HG03521 (cell line): ENCODE measurements around the gene EFHD1.
"Not testable (repeated sequence)": the region's sequence is repeated elsewhere in the genome, so short reads cannot be mapped to it uniquely, and the experiment has no call there.

Experiments used
- ATAC-seq: cut with Tn5 transposase; IDR thresholded peaks from one replicate; pipeline ENCODE4 v1.9.1; 2021; ENCODE audit warnings: mild to moderate bottlenecking, moderate library complexity; ENCODE audit not compliant: unreplicated experiment

EFHD1 gene

GRCh38 chr2:232646726-232647125 is 13.3 kb downstream of the EFHD1 start:
- no peak for ATAC-seq

GRCh38 chr2:232647261-232647660 is 13.9 kb downstream of the EFHD1 start:
- ATAC-seq = no peak

GRCh38 chr2:232649033-232649432 is 15.6 kb downstream of the EFHD1 start:
- no peak for ATAC-seq

- ATAC-seq = no peak
Observed at GRCh38 chr2:232652505-232652851, 19.1 kb downstream of the EFHD1 start.

- no peak for ATAC-seq
Observed at GRCh38 chr2:232653441-232653840, 20.0 kb downstream of the EFHD1 start.

GRCh38 chr2:232655392-232655791 is 22.0 kb downstream of the EFHD1 start:
- ATAC-seq = no peak

GRCh38 chr2:232658217-232658785 is 24.9 kb downstream of the EFHD1 start:
- ATAC-seq = no peak

GRCh38 chr2:232659359-232659758 is 26.0 kb downstream of the EFHD1 start:
- no peak for ATAC-seq

- ATAC-seq = no peak
Observed at GRCh38 chr2:232662486-232663260, 29.3 kb downstream of the EFHD1 start.

- no peak for ATAC-seq
Observed at GRCh38 chr2:232666051-232666805, 32.8 kb downstream of the EFHD1 start.

GRCh38 chr2:232667989-232668583 is 34.7 kb downstream of the EFHD1 start:
- ATAC-seq = no peak

- no peak for ATAC-seq
Observed at GRCh38 chr2:232668805-232669444, 35.5 kb downstream of the EFHD1 start.

- ATAC-seq = no peak
Observed at GRCh38 chr2:232672588-232672987, 39.2 kb downstream of the EFHD1 start.

GRCh38 chr2:232674491-232674890 is 41.1 kb downstream of the EFHD1 start:
- no peak for ATAC-seq

GRCh38 chr2:232675381-232675780 is 42.0 kb downstream of the EFHD1 start:
- no peak for ATAC-seq

- no peak for ATAC-seq
Observed at GRCh38 chr2:232680006-232680405, 46.6 kb downstream of the EFHD1 start.

- no peak for ATAC-seq
Observed at GRCh38 chr2:232681527-232681926, 48.1 kb downstream of the EFHD1 start.

GRCh38 chr2:232683368-232683767 is 50.0 kb downstream of the EFHD1 start:
- ATAC-seq = no peak

GRCh38 chr2:232685391-232685790 is 52.0 kb downstream of the EFHD1 start:
- not testable (repeated sequence) for ATAC-seq

- ATAC-seq = no peak
Observed at GRCh38 chr2:232687382-232688160, 54.2 kb downstream of the EFHD1 start.
